Bone marrow (tissue), 2 donors: Measurements from ENCODE around the gene ICOS.

Experiments
- DNase-seq, 2 donors: peaks; one replicate each; lab custom pipeline; 2025; lab: John Stamatoyannopoulos, UW

ICOS gene

DNA sequence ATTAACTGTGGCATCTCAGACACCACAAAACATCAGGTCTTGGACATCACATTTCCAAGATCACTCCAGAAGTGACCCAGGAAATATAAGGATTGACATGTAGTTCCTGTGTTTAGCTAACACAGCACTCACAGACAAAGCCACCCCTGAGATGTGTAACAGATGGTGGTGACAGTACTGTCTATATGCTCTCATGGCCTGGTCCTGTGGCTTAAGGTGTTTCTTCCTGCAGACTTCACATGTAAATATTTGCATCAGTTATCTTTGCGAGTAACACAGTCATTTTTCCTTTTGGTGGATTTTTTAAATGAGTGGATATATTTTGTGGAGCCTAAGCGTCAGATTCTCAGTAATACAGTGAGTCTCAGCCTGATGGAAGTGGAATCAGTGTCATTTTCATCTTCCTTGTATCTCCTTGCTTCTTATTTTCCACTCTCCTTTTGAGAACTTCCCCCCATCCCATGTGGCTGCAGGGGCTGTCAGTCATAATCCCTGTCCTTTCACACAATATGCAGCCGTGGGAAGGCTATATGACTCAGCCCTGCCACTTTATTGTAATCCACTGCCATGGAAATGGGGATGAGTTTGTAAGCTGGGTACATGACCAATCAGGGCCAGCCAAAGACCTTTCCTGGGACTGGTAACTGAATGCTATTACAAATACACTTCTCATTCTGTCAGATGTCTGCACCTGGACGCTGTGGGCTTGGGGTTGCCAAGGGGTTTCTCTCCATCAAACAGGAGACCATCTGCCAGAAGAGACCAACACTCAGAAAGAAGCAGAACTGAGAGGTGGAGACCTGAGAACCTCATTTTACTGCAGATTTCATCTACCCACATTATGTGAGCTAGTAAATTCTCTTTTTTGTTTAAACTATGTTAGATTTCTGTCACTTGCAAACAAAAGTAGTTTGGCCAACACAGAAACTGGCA is 74.3 kb downstream of the ICOS start:
- no peak for DNase-seq
